GM23338 (cell line): ENCODE measurements around the gene PGGHG. TPM values are rescaled to one million over a fixed set of nuclear protein-coding genes. Genes with fewer than 3 reads are reported as not detected.

ENCODE experiments used
- ATAC-seq: fragments of 200-7000 bp; cut with Tn5 transposase; 3 replicates; pipeline ENCODE4 v1.9.1; 2020
- DNase-seq: peaks from one replicate; pipeline ENCODE4 v3.0.0-alpha.2; 2015; ENCODE audit warnings: low spot score
- H2AFZ ChIP-seq: fragments of 200-600 bp; sonication (generic); 2 replicates; pipeline ENCODE4 v1.8.0; 2016; ENCODE audit warnings: antibody characterized with exemption, mild to moderate bottlenecking, moderate library complexity
- H3F3A ChIP-seq: fragments of 200-600 bp; sonication (generic); replicated peaks from 2 replicates; pipeline ENCODE4 v1.8.0; 2017; ENCODE audit warnings: antibody characterized with exemption, mixed run types, low read depth
- H3K27ac ChIP-seq: fragments of 200-600 bp; sonication (generic); 2 replicates; pipeline ENCODE4 v1.6.1; 2016; ENCODE audit warnings: low read depth
- H3K27me3 ChIP-seq: fragments of 200-600 bp; sonication (generic); 2 replicates; pipeline ENCODE4 v1.8.0; 2016; ENCODE audit warnings: mild to moderate bottlenecking, mixed run types, moderate library complexity; ENCODE audit not compliant: insufficient read depth
- H3K36me3 ChIP-seq: fragments of 200-600 bp; sonication (generic); 2 replicates; pipeline ENCODE4 v1.8.0; 2016; ENCODE audit warnings: mild to moderate bottlenecking; ENCODE audit not compliant: insufficient read depth
- H3K4me1 ChIP-seq: fragments of 200-600 bp; sonication (generic); 2 replicates; pipeline ENCODE4 v1.8.0; 2016; ENCODE audit warnings: mild to moderate bottlenecking, moderate library complexity; ENCODE audit not compliant: insufficient read depth
- H3K4me2 ChIP-seq: fragments of 200-600 bp; sonication (generic); 2 replicates; pipeline ENCODE4 v1.7.1; 2017; ENCODE audit warnings: mixed run types
- H3K4me3 ChIP-seq: fragments of 200-600 bp; sonication (generic); 2 replicates; pipeline ENCODE4 v1.6.1; 2016; ENCODE audit warnings: mixed run types
- H3K79me2 ChIP-seq: fragments of 200-600 bp; sonication (generic); replicated peaks from 2 replicates; pipeline ENCODE4 v1.8.0; 2017; ENCODE audit warnings: mild to moderate bottlenecking; ENCODE audit not compliant: insufficient read depth
- H3K9me2 ChIP-seq: fragments of 200-600 bp; sonication (generic); 2 replicates; pipeline ENCODE4 v1.8.0; 2017; ENCODE audit not compliant: insufficient read depth
- H4K20me1 ChIP-seq: fragments of 200-600 bp; sonication (generic); replicated peaks from 2 replicates; pipeline ENCODE4 v1.8.0; 2017; ENCODE audit warnings: mild to moderate bottlenecking; ENCODE audit not compliant: insufficient read depth
- H3K27ac Mint-ChIP-seq: 2 replicates; pipeline ENCODE4 v1.8.0; 2020; ENCODE audit warnings: inconsistent platforms, mild to moderate bottlenecking, moderate library complexity, mixed read lengths
- H3K27me3 Mint-ChIP-seq: 3 replicates; pipeline ENCODE4 v1.8.0; 2022; ENCODE audit warnings: low read depth, mild to moderate bottlenecking, moderate library complexity, mixed read lengths, inconsistent platforms; ENCODE audit not compliant: insufficient read depth, poor library complexity
- H3K36me3 Mint-ChIP-seq: 3 replicates; pipeline ENCODE4 v1.8.0; 2021; ENCODE audit warnings: low read depth, mild to moderate bottlenecking, inconsistent platforms, moderate library complexity, mixed read lengths
- H3K4me1 Mint-ChIP-seq: 3 replicates; pipeline ENCODE4 v1.8.0; 2020; ENCODE audit warnings: mild to moderate bottlenecking, inconsistent platforms, mixed read lengths
- H3K4me3 Mint-ChIP-seq: 3 replicates; pipeline ENCODE4 v1.8.0; 2021; ENCODE audit warnings: moderate library complexity, mild to moderate bottlenecking, inconsistent platforms, mixed read lengths
- H3K9me3 Mint-ChIP-seq: 3 replicates; pipeline ENCODE4 v1.8.0; 2020; ENCODE audit warnings: moderate library complexity, mild to moderate bottlenecking, inconsistent platforms, mixed read lengths
- CREB1 ChIP-seq: fragments of 250-450 bp; sonication (Bioruptor Pico); IDR thresholded peaks from 2 replicates; pipeline ENCODE4 v1.5.0; 2020; ENCODE audit warnings: low read depth, mild to moderate bottlenecking, moderate library complexity
- EZH2 ChIP-seq: fragments of 200-600 bp; sonication (generic); IDR thresholded peaks from one replicate; pipeline ENCODE4 v1.8.0; 2017; ENCODE audit warnings: antibody characterized with exemption, mild to moderate bottlenecking, low read depth; ENCODE audit not compliant: unreplicated experiment
- EZH2phosphoT487 ChIP-seq: fragments of 200-600 bp; sonication (generic); IDR thresholded peaks from one replicate; pipeline ENCODE4 v1.8.1; 2018; ENCODE audit warnings: antibody characterized with exemption; ENCODE audit not compliant: unreplicated experiment
- JUNB ChIP-seq: IDR thresholded peaks from one replicate; pipeline ENCODE4 v1.6.1; 2016; ENCODE audit warnings: antibody characterized with exemption; ENCODE audit not compliant: unreplicated experiment
- NANOG ChIP-seq: IDR thresholded peaks from 2 replicates; pipeline ENCODE4 v1.6.1; 2016; ENCODE audit warnings: antibody characterized with exemption, borderline replicate concordance
- POLR2AphosphoS5 ChIP-seq: IDR thresholded peaks from 2 replicates; pipeline ENCODE4 v1.6.1; 2016; ENCODE audit warnings: antibody characterized with exemption, low read depth
- STAT1 ChIP-seq: IDR thresholded peaks from one replicate; pipeline ENCODE4 v1.6.1; 2016; ENCODE audit warnings: antibody characterized with exemption; ENCODE audit not compliant: unreplicated experiment
- polyA plus RNA-seq: library from polyadenylated mRNA; unstranded; fragments of >200 nt; fragmentation: Nextera tagmentation; extraction: Ambion mirVana; gene quantifications from 2 replicates; pipeline ENCODE4 v1.2.1, GENCODE V29; 2016
- total RNA-seq: library from RNA; depleted of rRNA; stranded (reverse); fragments of >200 nt; shearing (Covaris generic); gene quantifications from 2 replicates; pipeline ENCODE4 v1.2.3, GENCODE V29; 2014
- TF ChIP-seq, protein P1 (sequence below): IDR thresholded peaks from 2 replicates; pipeline ENCODE4 v1.6.1; 2016; ENCODE audit warnings: antibody characterized with exemption
- TF ChIP-seq, protein P2 (sequence below): fragments of 250-450 bp; sonication (Bioruptor Pico); IDR thresholded peaks from 2 replicates; pipeline ENCODE4 v1.5.0; 2020; ENCODE audit warnings: mild to moderate bottlenecking, moderate library complexity

PGGHG gene
- total and polyA plus RNA-seq, 2 experiments from 2014 or later = 24.9 to 55.8 TPM

GRCh38 chr11:291281-292210, 2.6 kb downstream of the PGGHG start:
- Histone ChIP-seq H3K27me3 (peaks cover 22% of the 10 kb centered on the region), H3K27ac (no peak overlapping the region), H3K9me2 (no peaks in the 10 kb centered on the region), H4K20me1 (no peaks in the 10 kb centered on the region), H3K79me2 (no peaks in the 10 kb centered on the region), H3K36me3 (no peaks in the 10 kb centered on the region), H3F3A (peaks cover 6% of the 10 kb centered on the region; the same call in 1 of the 2 replicates), H3K4me2 (peak overlapping the region; percentile 48; the same call in 1 of the 2 replicates), H3K4me1 (no peaks in the 10 kb centered on the region; the same call in 1 of the 2 replicates), H2AFZ (no peak overlapping the region), H3K4me3 (no peak overlapping the region)
- peaks cover 2% of the 10 kb centered on the region; the same call in 1 of the 3 replicates for H3K9me3 Mint-ChIP-seq
- peaks cover 24% of the 10 kb centered on the region for H3K4me1 Mint-ChIP-seq
- H3K27me3 Mint-ChIP-seq = peaks cover 20% of the 10 kb centered on the region
- peak overlapping the region; percentile 68 for H3K27ac Mint-ChIP-seq
- no peak for TF ChIP-seq STAT1
- TF ChIP-seq, protein P1, sequence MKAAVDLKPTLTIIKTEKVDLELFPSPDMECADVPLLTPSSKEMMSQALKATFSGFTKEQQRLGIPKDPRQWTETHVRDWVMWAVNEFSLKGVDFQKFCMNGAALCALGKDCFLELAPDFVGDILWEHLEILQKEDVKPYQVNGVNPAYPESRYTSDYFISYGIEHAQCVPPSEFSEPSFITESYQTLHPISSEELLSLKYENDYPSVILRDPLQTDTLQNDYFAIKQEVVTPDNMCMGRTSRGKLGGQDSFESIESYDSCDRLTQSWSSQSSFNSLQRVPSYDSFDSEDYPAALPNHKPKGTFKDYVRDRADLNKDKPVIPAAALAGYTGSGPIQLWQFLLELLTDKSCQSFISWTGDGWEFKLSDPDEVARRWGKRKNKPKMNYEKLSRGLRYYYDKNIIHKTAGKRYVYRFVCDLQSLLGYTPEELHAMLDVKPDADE = no peak
- H3K36me3 Mint-ChIP-seq = peaks cover 11% of the 10 kb centered on the region; the same call in 2 of the 3 replicates
- peak; percentile 62 for DNase-seq
- H3K4me3 Mint-ChIP-seq = peak overlapping the region; percentile 17; the same call in 1 of the 3 replicates
- peak; percentile 33 for ATAC-seq

GRCh38 chr11:292211-293121, 3.5 kb downstream of the PGGHG start:
- Histone ChIP-seq H3K4me1 (no peaks in the 10 kb centered on the region; the same call in 1 of the 2 replicates), H3K4me2 (no peak overlapping the region), H4K20me1 (no peaks in the 10 kb centered on the region), H3K79me2 (no peaks in the 10 kb centered on the region), H3F3A (peaks cover 3% of the 10 kb centered on the region; the same call in 1 of the 2 replicates), H3K27ac (no peak overlapping the region), H3K9me2 (no peaks in the 10 kb centered on the region), H3K36me3 (no peaks in the 10 kb centered on the region), H2AFZ (no peak overlapping the region), H3K4me3 (no peak overlapping the region), H3K27me3 (peaks cover 13% of the 10 kb centered on the region)
- peaks cover 11% of the 10 kb centered on the region; the same call in 2 of the 3 replicates for H3K36me3 Mint-ChIP-seq
- H3K9me3 Mint-ChIP-seq = no peaks in the 10 kb centered on the region
- peaks cover 21% of the 10 kb centered on the region for H3K4me1 Mint-ChIP-seq
- H3K4me3 Mint-ChIP-seq = no peak overlapping the region
- peaks cover 16% of the 10 kb centered on the region for H3K27me3 Mint-ChIP-seq
- DNase-seq = no peak
- H3K27ac Mint-ChIP-seq = no peak overlapping the region
- ATAC-seq = no peak
- no peak for TF ChIP-seq EZH2
- no peak for TF ChIP-seq EZH2phosphoT487
- TF ChIP-seq CREB1 (CRISPR knock-in tag) = no peak
- TF ChIP-seq, protein P2, sequence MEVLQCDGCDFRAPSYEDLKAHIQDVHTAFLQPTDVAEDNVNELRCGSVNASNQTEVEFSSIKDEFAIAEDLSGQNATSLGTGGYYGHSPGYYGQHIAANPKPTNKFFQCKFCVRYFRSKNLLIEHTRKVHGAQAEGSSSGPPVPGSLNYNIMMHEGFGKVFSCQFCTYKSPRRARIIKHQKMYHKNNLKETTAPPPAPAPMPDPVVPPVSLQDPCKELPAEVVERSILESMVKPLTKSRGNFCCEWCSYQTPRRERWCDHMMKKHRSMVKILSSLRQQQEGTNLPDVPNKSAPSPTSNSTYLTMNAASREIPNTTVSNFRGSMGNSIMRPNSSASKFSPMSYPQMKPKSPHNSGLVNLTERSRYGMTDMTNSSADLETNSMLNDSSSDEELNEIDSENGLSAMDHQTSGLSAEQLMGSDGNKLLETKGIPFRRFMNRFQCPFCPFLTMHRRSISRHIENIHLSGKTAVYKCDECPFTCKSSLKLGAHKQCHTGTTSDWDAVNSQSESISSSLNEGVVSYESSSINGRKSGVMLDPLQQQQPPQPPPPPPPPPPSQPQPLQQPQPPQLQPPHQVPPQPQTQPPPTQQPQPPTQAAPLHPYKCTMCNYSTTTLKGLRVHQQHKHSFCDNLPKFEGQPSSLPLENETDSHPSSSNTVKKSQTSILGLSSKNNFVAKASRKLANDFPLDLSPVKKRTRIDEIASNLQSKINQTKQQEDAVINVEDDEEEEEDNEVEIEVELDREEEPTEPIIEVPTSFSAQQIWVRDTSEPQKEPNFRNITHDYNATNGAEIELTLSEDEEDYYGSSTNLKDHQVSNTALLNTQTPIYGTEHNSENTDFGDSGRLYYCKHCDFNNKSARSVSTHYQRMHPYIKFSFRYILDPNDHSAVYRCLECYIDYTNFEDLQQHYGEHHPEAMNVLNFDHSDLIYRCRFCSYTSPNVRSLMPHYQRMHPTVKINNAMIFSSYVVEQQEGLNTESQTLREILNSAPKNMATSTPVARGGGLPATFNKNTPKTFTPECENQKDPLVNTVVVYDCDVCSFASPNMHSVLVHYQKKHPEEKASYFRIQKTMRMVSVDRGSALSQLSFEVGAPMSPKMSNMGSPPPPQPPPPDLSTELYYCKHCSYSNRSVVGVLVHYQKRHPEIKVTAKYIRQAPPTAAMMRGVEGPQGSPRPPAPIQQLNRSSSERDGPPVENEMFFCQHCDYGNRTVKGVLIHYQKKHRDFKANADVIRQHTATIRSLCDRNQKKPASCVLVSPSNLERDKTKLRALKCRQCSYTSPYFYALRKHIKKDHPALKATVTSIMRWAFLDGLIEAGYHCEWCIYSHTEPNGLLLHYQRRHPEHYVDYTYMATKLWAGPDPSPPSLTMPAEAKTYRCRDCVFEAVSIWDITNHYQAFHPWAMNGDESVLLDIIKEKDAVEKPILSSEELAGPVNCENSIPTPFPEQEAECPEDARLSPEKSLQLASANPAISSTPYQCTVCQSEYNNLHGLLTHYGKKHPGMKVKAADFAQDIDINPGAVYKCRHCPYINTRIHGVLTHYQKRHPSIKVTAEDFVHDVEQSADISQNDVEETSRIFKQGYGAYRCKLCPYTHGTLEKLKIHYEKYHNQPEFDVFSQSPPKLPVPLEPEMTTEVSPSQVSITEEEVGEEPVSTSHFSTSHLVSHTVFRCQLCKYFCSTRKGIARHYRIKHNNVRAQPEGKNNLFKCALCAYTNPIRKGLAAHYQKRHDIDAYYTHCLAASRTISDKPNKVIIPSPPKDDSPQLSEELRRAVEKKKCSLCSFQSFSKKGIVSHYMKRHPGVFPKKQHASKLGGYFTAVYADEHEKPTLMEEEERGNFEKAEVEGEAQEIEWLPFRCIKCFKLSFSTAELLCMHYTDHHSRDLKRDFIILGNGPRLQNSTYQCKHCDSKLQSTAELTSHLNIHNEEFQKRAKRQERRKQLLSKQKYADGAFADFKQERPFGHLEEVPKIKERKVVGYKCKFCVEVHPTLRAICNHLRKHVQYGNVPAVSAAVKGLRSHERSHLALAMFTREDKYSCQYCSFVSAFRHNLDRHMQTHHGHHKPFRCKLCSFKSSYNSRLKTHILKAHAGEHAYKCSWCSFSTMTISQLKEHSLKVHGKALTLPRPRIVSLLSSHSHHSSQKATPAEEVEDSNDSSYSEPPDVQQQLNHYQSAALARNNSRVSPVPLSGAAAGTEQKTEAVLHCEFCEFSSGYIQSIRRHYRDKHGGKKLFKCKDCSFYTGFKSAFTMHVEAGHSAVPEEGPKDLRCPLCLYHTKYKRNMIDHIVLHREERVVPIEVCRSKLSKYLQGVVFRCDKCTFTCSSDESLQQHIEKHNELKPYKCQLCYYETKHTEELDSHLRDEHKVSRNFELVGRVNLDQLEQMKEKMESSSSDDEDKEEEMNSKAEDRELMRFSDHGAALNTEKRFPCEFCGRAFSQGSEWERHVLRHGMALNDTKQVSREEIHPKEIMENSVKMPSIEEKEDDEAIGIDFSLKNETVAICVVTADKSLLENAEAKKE (CRISPR knock-in tag) = no peak
- TF ChIP-seq POLR2AphosphoS5 = no peak
- TF ChIP-seq JUNB = no peak
- no peak for TF ChIP-seq NANOG
